Neutrophil (primary cell): ENCODE data around the gene SHISA5.

Experiments
- H3K27ac ChIP-seq: fragments of 200-600 bp; sonication (generic); 2 replicates; pipeline ENCODE4 v1.5.1; 2016; ENCODE audit warnings: mild to moderate bottlenecking, moderate library complexity
- H3K27me3 ChIP-seq: fragments of 200-600 bp; sonication (generic); 2 replicates; pipeline ENCODE4 v1.6.0; 2016; ENCODE audit warnings: mild to moderate bottlenecking
- H3K36me3 ChIP-seq: fragments of 200-600 bp; sonication (generic); 2 replicates; pipeline ENCODE4 v1.5.1; 2017
- H3K4me1 ChIP-seq, 2 experiments: fragments of 200-600 bp in 1 of 2; sonication (generic) in 1 of 2; 1 replicate in 1 of 2; 2 replicates in 1 of 2; pipeline versions ENCODE4 v1.5.1 to v1.6.1; 2013 to 2016; ENCODE audit warnings: low read depth in 1 of 2, low read length in 1 of 2, mild to moderate bottlenecking in 1 of 2, moderate library complexity in 1 of 2; ENCODE audit not compliant: control insufficient read depth in 1 of 2, insufficient read depth in 1 of 2
- H3K4me3 ChIP-seq, 2 experiments: fragments of 200-600 bp in 1 of 2; sonication (generic) in 1 of 2; 1 replicate in 1 of 2; 2 replicates in 1 of 2; pipeline ENCODE4 v1.5.1; 2013 to 2016; ENCODE audit warnings: low read depth in 1 of 2, low read length in 1 of 2, mild to moderate bottlenecking in 1 of 2, moderate library complexity in 1 of 2
- H3K9me3 ChIP-seq: fragments of 200-600 bp; sonication (generic); 2 replicates; pipeline ENCODE4 v1.5.1; 2016
- TF ChIP-seq, protein P1 (sequence below): fragments of 200-600 bp; sonication (generic); IDR thresholded peaks from 2 replicates; pipeline ENCODE4 v1.5.1; 2016; ENCODE audit warnings: antibody characterized with exemption

The SHISA5 gene

DNA sequence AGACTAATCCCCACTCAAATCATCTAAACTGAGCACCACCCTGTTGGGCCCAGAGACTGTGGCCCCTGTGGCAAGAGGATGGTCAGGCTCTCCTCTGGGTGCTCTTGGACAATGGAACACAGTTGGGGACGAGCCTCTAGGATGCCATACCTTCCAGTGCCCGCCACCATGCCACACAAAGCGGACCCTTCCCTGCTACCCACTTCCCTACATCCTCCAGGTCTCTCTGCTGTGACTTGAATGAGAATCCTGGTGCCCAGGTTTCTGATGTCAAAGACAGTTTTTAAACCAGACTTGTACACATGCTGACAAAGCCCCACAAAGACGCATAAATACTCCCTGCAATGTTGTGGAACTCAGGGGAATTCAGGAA lies 68.8 kb downstream of the SHISA5 start:
- Histone ChIP-seq H3K4me3 (no peak overlapping the region), H3K4me1 (peaks cover 7 to 25% of the 10 kb centered on the region in 2 experiments), H3K36me3 (peaks cover 16% of the 10 kb centered on the region), H3K27ac (peak overlapping the region; percentile 39), H3K9me3 (no peaks in the 10 kb centered on the region), H3K27me3 (peaks cover 4% of the 10 kb centered on the region)
- TF ChIP-seq, protein P1, sequence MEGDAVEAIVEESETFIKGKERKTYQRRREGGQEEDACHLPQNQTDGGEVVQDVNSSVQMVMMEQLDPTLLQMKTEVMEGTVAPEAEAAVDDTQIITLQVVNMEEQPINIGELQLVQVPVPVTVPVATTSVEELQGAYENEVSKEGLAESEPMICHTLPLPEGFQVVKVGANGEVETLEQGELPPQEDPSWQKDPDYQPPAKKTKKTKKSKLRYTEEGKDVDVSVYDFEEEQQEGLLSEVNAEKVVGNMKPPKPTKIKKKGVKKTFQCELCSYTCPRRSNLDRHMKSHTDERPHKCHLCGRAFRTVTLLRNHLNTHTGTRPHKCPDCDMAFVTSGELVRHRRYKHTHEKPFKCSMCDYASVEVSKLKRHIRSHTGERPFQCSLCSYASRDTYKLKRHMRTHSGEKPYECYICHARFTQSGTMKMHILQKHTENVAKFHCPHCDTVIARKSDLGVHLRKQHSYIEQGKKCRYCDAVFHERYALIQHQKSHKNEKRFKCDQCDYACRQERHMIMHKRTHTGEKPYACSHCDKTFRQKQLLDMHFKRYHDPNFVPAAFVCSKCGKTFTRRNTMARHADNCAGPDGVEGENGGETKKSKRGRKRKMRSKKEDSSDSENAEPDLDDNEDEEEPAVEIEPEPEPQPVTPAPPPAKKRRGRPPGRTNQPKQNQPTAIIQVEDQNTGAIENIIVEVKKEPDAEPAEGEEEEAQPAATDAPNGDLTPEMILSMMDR, result no peak

DNA sequence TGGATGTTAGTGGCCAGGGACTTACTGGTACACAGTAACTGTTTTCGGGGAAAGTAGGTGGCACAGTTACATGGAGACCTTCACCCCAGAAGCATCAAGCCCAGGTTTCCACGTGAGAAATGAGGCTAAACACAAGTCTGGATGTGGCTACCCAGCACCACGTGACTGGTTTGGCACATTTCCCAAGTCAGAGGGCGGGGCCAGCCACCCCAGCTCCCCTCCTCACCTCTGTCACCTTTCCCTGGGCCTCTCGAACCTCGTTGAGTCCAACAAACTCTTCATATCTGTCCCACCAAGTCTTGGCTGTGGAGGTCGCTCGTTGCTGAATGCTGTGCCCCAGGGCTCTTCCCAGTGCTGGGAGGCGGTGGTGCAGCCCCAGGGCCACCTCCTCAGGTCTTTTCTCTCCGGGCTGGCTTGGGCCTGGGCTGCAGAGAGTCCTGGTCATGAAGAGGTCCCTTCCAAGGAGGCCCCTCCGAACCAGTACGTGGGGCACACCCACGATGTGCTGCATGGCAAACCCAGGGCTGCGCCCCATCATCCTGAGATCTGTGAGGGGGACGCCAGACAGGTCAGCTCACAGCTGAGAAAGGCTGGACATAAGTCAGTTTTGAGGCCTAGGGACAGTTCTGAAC lies 69.3 kb downstream of the SHISA5 start:
- TF ChIP-seq, protein P1, result no peak
- peaks cover 16% of the 10 kb centered on the region for H3K36me3 ChIP-seq
- no peaks in the 10 kb centered on the region for H3K9me3 ChIP-seq
- H3K27ac ChIP-seq, result peak overlapping the region; percentile 39
- no peak overlapping the region for H3K4me3 ChIP-seq
- peaks cover 9% of the 10 kb centered on the region for H3K27me3 ChIP-seq
- H3K4me1 ChIP-seq, result peaks cover 9 to 28% of the 10 kb centered on the region in 2 experiments

DNA sequence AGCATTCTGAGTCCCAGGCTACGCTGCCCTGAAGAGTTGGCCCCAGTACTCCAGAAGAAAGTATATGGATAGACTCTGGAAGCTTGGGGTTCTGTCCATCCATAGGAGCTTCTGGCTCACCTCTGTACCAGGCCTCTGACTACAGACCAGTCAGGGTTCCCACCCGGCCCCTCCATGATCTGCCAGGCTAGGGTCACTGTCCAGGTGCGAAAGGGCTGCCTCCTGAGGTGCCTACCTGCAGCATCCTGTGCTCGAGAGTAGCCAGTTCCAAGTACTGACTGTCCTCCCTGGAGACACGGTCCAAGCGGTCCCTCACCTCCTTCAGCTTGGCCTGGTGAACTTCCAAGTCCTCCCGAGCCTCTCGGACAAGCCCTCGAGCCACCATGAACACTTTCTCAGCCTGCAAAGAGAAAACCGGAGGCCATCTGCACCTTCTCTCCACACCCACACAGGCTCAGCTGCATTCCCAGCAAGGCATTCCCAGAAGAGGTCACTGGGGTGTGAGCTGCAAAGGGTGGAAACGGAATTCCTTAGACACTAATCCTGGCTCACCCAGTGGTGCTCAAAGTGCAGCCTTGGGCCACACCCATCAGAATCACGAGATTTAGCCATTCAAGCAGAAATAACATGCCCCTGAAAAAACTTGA lies 70.4 kb downstream of the SHISA5 start:
- Histone ChIP-seq H3K27ac (no peak overlapping the region), H3K36me3 (peaks cover 16% of the 10 kb centered on the region)

DNA sequence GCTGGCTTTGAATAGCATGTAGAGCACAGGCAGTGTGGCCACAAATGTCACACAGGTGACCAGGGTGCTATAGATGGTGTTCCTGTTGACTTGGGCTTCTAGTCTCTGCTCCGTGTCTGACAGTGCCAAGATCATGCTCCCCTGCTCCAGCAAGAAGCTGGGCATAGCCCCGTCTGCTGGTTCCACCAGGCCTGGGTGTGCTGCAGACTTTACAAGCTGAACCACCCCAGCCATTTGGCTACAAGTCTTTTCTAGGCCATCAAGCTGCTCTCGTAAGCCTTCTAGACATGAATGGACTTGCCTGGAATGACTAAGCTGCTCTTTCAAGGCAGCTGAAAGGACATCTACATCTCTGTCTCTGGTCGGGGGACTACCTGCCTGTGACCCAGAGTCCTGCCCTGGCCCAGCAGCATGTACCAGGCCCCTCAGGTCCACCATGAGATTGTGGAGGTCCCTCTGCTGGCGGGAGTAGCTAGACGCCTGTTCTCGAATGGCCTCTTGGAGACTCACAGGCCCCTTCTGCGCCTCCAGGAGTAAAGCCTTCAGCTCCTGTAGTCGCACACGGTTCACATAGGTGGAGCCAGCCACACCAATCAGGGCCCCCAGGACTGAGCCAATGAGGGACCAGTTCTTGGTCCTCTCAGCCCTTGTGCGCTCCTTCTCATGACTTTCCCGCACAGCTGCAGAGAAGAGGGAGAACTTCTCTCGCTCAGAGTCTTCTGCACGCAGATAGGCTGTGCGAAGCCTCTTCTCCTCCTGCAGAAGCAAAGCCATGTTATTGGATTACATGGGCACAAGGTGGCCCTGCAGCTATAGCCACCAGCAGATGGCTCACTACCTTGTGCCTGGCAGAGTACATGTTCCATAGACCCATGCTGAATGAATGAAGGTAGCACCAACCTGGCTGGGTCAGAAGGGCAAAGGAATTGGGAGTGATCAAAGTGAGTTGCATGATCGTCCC lies 71.3 kb downstream of the SHISA5 start:
- H3K4me1 ChIP-seq, result peaks cover 5 to 31% of the 10 kb centered on the region in 2 experiments
- TF ChIP-seq, protein P1, result no peak
- H3K36me3 ChIP-seq, result peaks cover 16% of the 10 kb centered on the region
- no peaks in the 10 kb centered on the region for H3K9me3 ChIP-seq
- H3K4me3 ChIP-seq, result no peak overlapping the region
- no peak overlapping the region for H3K27ac ChIP-seq
- H3K27me3 ChIP-seq, result peaks cover 29% of the 10 kb centered on the region

More for the DNA sequence above, 70.4 kb downstream of the SHISA5 start:
- Histone ChIP-seq H3K9me3 (no peaks in the 10 kb centered on the region), H3K4me3 (no peak overlapping the region), H3K4me1 (peaks cover 5 to 28% of the 10 kb centered on the region in 2 experiments), H3K27me3 (peaks cover 20% of the 10 kb centered on the region)
- TF ChIP-seq, protein P1, result no peak

DNA sequence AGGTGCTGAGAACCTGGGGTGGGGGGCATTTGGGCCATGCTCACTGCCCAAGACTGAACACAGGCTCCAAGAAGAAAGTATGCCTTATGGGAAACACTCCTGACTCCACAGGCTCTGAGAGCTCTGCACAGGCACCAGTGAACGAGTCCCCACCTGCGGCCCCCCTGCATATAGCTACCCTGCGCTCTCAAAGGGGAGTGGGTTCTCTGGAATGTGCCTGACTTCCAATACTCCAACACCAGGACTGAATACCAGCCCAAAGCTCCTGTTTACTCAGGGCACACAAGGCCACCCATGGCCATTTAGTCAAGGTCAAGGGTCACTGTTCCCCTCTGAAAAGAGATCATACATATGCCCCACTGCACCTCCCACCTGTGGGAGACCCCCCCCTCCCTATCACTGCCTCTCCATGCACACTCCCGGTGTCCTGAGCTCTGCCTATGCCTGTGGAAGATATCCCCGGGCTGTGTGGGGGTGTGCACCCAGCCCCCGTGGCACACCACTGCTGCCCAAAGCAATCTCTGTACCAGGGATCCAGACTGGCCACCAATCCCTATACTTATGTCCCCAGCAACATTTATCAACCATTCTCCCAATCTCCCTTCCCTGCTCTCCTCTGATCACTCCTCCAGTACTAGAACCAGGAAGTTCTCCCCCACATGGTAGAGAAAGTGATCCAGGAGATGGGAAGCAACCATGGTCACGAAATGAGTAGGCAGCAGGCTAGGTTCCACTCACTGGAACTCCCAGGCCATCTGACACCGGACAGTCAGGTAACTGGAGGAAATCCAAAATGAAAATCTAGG lies 72.5 kb downstream of the SHISA5 start:
- Histone ChIP-seq H3K27me3 (peaks cover 42% of the 10 kb centered on the region), H3K27ac (no peak overlapping the region), H3K9me3 (no peaks in the 10 kb centered on the region), H3K4me3 (no peak overlapping the region), H3K4me1 (peaks cover 5 to 22% of the 10 kb centered on the region in 2 experiments), H3K36me3 (peaks cover 16% of the 10 kb centered on the region)
- TF ChIP-seq, protein P1, result no peak
